Measurements from ENCODE around the gene SFSWAP.
"Not testable (repeated sequence)": the region's sequence is repeated elsewhere in the genome, so short reads cannot be mapped to it uniquely, and the experiment has no call there.

Gene SFSWAP

DNA sequence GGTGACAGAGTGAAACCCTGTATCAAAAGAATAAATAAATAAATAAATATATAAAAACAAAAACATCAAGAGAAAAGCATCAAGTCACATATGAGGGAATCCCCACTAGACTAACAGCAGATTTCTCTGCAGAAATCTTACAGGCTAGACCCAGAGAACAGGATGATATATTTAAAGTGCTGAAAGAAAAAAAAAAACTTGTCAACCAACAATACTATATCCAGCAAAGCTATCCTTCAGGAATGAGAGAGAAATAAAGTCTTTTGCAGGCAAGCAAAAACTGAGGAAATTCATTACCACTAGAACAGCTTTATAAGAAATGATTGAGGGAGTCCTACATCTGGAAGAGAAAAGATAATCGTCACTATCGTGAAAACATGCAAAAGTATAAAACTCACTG is 6.4 kb upstream of the SFSWAP start:
- DNase-seq: no peak

DNA sequence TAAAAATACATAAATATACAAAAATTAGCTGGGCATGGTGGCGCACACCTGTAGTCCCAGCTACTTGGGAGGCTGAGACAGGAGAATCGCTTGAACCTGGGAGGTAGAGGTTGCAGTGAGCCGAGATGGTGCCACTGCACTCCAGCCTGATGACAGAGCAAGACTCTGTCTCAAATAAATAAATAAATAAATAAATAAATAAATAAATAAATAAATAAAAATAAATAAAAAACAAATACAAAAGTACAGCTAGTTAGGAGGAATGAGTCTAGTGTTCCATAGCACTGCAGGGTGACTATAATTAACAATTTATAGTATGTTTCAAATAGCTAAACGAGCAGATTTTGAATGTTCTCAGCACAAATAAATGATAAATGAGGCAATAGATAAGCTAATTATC is 4.2 kb upstream of the SFSWAP start:
- not testable (repeated sequence) for DNase-seq

DNA sequence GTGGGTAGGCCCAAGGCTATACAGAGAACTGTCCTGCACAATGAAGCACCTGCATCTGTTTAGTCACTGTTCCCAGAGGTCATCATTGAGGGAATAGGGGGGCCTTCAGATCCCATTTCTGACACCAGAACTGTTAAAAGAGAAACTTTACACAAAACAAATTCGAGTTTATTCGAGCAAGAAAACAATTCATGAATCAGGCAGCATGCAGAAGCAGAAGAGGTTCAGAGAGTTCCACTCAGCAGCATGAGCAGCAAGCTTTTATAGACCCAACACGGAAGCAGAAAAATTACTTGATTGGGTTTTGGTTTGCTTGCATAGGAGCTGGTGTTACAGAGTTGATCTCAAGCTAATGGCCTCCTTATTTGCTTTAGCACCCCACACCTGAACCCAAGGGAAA is 1.7 kb upstream of the SFSWAP start:
- DNase-seq: no peak

DNA sequence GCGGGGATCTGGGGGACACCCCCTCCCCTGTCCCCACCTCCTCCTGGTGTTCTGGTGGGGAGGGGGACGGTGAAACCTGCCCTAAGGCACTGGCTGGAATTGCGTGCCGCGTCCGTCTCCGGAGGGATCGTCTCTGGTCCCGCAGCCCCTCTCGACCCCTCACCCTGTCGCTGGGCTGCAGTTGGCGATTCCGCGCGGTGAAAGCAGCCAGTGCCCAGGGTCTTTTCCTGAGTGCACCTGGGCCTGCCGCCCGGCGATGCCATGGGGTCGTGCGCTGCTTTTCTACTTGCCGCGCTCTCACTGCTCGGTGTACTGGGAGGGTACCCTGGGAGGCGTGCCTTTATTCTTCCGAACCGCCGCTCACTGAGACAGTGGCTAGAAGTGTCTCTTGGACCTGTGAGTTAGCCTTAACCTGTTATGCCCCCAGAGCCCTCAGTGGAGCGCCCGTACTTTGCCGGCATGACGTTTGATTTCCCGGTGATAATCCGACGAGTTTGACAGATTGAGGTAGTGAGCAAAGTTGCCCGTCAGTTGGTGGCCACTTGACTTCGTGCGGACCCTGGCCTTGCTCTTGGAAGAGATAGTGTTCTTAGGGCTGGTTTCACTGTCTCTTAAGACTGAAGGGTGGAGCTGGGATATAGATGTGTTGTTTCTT is 788 bp downstream of the SFSWAP start:
- DNase-seq: no peak

DNA sequence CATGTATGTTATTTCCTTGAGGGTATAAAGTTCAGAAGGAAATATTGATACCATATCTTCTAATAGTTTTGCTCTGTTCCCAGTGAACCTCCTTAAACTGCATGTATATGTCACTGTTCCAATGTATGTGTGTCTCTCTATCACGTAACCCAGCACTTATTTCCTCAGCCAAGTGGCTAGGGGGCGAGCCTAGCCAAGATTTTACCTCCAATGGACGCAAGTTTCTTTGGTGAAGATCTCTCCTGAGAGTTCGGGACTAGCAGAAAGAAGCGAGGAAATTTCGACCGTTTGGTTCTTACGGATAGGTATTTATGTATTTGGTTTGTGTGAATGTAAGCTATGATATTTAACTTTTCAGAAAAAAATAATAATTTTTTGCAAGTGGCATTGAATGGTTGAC is 2.5 kb downstream of the SFSWAP start:
- DNase-seq: no peak

DNA sequence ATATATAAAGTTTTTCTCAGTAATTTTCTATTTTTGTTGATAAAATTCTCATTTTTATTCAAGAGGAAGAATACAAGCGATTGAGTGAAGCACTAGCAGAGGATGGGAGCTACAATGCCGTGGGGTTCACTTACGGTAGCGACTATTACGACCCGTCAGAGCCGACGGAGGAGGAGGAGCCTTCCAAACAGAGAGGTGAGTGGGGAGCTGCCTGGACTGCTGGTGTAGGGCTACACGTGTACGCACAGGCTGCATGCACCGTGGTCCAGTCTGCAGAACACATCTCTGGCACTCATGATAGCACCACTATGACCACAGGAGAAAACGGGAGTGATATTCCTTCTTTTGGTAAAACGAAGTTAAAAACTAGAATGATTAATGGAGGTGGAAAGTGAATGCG is 3.9 kb downstream of the SFSWAP start:
- DNase-seq: no peak

DNA sequence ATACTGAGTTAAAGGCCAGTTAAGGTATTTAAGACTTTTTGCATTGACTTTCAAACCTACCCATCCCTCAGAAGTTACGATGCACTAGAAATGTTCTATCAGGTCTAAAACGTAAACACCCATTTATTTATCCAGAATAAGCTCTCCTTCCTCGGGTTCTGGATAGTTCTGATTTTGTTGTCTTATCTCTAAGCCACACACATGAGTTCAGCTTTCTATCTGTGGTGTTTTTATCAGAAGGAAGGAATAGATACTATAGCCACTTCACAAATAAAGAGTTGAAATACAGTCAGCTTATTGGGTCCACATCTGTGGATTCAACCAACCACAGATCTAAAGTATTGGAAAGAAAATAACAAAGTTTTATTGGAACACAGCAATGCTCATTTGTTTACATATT is 5.4 kb downstream of the SFSWAP start:
- DNase-seq: no peak

DNA sequence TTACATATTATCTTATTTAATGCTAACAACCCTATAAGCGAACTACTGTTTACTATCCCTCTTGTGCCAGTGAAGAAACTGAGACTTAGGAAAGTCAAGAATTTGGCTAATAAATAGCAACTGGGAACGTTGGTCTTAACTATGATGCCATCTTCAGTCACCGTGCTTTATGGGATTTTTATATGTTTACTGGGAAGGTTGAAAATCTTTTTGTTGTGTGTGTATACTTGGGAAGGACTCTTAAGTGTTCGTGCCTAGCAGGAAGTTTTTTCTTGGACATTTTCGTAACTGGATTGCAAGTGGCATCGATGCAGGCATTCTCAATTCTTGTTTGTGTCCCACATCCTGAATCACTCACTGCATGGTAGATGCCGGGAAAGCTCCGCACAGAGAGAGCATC is 9.4 kb downstream of the SFSWAP start:
- DNase-seq: no peak

DNA sequence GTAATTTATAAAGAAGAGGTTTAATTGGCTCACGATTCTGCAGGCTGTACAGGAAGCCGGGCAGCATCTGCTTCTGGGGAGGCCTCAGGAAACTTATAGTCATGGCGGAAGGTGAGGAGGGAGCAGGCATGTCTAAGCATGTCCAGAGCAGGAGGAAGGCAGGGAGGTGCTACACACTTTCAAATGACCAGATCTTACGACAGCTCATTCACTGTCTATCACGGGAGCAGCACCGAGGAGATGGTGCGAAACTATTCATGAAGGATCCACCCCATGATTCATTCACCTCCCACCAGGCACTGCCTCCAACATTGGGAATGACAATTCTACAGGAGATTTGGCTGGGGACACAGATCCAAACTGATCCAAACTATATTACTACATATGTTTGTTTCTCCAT is 10.0 kb downstream of the SFSWAP start:
- DNase-seq: no peak

DNA sequence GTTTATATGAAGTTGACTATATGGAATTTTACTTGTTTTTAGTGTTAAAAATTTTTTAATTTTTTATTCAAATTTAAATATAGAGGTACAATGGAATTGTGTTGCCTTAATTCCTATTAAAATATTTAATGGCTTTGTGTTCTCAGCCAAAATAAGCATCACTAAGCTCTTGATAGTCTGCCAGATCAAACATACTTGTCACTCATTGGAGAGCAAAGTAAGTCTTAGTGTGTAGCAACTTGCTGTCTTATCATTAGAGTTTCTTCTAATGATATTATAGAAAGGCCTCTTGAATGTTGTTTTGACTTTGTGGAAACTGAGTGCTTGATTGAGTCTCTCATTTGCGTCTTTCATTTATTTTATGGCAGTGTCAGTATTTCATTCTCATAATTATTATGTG is 10.7 kb downstream of the SFSWAP start:
- no peak for DNase-seq

DNA sequence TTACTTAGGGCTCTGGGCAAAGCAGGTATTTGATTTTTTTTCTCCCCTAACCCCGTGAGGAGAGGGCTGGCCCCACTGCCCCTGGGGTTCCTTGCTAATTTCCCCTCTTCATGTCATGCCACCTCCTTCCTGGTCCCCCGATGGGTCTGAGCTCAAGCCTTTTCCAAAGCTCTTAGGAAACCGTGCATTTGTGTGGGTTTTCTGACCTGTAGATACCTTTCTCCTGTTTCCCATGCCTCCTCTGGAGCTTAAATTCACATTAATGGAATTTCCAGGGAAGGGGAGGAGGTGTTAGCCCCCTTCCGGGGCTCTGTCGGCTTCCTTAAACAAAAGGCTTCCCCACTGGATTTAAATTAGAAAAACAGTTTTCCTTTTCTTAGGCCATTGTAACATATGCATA is 12.6 kb downstream of the SFSWAP start:
- no peak for DNase-seq

DNA sequence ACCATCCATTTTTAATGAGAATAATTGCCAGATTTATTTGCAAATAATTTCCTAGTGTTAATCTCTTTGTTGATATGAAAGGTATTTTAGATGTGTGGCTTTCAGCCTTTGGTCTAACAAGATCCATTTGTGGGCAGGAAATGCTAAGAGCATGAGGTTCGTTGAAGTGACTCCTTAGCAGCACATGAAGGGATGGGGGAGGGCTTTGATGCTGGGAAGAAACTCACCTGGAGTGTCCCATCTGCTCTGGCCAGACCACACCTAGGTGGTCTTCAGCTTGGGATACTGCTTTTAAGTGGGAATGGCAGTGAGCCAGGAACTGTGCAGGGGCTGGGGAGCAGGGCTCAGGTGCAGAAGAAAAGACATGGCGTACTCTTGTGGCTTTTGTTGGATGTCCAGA is 13.6 kb downstream of the SFSWAP start:
- DNase-seq: no peak

DNA sequence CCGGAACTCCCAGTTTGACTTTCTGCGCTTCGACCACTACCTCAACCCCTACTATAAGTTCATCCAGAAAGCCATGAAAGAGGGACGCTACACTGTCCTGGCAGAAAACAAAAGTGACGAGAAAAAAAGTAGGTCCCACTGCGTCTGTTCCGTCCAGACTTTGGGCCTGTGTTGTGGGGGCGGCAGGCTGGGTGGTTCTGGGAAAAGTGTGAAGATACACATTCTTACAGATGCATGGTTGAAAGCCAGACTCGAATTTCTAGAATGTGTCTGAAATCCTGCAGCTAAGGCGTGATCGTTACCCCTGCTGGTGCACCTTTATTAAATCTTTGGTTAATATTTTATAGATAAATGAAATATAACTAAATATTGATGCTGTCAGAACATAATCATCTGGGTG is 14.6 kb downstream of the SFSWAP start:
- DNase-seq: no peak

DNA sequence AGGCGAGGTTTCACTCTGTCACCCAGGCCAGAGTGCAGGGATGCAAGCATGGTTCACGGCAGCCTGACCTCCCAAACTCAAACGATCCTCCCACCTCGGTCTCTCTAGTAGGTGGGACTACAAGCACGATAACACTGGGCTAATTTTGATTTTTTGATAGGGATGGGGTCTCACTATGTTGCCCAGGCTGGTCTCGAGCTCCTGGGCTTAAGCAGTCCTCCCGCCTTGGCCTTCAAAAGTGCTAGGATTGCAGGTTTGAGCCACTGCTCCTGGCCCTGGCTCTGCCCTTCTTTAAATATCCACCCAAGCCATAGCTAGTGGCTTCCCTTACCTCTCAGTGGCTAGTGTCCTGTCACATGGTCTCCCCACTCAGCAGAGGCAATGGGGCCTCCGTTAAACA is 17.8 kb downstream of the SFSWAP start:
- DNase-seq: no peak

DNA sequence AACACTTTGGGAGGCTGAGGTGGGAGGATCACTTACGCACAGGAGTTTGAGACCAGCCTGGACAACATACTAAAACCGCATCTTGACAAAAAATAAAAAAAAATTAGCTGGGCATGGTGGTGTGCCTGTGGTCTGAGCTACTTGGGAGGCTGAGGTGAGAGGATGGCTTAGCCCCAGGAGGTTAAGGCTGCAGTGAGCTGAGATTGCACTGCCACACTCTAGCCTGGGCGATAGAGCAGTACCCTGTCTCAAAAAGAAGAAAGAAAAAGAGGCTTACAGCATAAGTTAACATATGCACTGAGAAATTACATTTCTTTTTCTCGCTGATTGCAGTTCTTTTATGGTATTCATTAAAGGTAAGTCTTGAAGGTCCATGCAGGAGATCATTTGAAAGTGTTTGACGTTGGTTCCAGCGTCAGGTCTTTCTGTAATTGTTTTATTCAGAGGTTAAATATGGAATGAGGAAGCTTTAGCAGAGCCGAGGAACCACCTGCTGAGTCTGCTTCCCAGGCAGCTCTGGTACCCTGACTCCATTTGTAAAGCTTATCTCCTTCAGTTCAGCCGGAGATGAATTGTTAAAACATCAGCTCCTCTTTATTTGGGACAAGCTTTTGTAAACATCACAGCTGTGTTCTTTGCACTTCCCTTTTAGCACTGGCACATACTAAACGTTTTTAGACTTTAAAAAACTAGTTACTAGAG is 18.5 kb downstream of the SFSWAP start:
- no peak for DNase-seq

DNA sequence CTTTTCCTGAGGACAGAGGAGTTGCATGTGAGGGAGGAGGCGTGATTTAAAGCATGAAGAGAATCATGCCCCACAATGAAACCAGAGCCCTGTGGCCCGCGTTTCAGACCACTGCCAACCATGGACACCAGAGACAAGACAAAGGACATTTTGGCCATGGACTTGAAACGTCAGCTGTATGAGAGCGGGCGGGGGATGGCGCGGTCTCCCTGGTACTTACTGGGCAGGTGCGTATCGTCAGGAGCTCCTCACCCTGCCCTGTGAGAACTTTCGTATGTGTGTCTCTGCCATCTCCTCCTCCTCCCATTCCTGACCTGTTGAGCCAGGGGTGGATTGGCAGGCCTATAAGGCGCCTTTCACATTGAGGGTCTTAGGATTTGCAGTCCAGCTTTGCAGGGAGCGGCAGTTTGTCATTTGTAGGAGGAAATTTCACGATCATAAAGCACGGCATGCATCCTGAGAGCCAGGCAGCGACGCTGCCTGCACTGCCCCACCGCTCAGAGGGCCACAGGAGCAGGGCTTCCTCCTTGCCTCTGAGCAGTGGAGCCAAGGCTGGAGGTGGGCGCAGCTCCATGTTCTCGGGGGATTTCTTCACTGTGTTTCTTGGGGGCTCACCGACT is 22.2 kb downstream of the SFSWAP start:
- DNase-seq: no peak

DNA sequence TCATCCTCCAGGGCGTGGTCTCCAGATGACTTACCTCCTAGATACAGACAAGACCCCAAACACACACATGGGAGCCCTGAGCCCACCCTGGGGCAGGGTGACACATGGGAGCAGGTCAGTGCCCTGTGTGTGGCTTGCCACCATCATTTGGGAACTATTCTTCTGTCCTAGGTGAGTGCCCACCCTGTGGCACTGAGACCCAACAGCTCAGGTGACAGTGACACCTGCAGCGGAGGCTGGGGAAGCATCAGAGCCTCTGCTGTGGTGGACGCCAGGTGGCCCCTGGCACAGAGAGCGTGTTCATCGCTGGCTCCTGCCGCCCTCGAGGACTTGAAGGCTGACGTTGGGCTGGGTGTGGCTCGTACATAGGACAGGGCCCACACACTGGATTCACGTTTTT is 23.0 kb downstream of the SFSWAP start:
- DNase-seq: no peak

DNA sequence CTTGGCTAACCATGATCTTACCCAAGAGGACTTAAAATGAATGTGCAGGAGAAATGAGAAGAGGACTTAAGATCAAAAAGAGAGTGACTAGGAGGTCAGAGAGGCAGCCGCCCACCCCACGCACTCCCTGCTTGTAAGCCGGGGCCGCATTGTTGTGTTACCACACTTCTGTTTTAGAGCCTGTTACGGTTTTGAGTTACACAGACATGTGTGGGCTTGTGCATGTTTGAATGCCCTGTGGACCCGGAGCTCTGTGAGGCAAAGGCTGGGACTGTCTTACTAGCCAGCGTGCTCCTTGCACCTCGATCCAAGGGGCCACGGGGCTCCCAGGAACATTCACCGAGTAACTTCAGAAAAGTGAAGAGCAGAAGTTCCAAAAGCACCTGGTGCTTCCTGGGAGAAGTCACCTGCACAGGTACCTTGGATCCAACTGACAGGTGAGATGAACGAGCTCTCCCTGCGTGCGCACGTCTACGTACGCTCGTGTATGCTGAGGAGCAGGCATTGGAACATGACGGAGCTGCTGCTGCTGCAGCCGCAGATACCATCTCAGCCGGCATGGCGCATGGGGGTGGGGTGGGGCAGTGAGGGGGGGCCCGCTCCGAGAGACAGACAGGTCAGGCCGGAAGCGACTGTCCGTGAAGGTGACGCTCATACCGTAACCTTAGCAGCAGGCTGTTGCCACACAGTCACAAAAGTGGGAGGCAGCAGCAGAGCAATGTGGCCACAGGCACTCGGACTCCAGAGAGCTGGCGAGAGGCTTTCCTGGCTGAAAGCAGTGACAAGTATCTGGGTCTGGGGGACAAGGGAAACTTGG is 23.7 kb downstream of the SFSWAP start:
- DNase-seq: no peak

DNA sequence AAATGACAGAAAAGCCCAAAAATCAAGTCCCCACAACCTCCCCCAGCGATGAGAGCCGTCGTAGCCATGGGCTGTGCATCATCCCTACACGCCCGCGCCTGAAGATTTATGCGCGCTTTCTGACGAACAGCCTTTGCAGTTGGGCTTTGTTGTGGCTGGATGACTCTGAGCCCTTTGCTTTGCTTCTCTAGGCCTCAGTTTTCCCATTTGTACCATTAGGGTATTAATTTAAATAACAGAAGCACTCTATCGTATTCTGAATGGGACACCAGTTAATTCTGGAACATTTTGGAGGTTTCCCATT is 24.2 kb downstream of the SFSWAP start:
- no peak for DNase-seq

DNA sequence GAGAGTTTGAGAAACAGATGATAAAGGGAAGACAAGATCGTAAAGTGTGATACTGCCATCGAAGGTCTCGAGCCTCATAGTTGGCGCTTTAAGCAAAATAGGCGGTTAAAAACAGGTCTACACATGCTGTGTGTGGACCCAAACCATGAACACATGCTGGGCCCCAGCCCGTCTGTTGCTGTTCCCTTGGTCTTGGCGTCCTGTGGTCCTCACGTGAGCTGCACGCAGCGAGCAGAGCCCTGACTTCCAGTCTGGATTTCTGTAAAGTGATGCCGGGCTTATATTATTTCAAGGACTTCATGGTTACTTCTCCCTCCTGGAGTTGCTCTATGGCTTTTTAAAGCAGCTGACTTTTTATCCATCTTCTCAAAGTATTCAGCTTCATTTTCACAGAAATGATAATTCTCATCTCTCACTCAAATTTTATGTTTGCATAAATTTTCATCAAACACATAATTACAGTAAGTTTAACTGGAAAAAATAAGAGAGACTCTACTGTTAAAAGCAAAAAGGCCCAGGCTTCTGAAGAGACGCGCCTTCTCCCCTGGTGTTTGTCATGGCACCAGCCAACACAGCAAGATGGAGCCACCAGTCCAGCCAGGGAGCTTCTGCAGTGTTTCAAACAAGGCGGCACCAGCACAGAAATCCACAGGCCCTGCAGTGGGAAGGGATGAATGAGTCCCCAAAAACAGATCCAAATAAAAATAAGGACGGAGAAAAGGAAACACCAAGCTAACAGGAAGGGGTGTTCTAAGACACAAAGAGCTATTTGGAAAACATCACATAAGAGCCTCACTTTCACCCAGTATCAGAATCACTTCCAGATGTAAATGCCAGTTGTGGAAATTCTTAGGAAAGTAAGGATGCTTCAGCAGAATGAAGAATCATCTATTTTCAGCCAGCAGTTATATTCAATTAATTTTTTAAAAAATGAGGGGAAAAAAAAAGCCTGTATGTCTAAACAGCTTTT is 24.9 kb downstream of the SFSWAP start:
- DNase-seq: no peak

DNA sequence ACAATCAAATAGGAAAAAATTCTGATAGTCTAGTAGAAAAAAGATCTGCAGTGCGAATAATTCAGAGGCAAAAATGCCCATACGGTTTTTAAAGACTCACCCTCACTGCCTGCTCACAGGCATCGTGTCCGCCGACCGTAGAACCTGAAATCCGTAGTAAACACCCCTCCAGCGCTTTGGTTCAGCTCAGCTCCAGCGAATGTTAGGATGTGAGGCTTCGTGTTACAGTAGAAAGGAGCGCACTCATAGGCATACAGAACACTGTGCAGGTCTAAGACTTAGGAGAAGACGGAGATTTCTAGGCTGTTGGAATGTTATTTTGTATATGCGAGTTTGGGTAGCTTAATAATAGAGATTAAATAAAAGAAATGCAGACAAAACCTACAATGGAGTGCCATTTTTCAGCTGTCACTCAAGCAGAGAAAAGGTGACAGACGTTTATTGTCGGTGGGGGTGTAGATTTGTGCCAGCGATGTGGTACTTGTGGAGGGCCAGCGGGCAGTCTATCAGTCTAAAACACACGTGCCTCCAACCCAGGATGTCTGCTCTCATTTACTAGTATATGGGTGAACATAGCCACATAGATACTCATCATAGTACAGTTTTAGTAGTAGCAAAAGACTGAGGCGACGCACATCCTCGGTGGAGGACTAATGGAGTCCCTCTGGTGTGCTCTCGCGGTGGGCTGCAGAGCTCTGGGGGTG is 25.7 kb downstream of the SFSWAP start:
- no peak for DNase-seq
